PFSK-1 (cell line): ENCODE data around the gene PGAM5.
A peak's percentile ranks its signal among the peaks of the same experiment; 100 is the strongest.

Experiments
- FOXP2 ChIP-seq: optimal IDR thresholded peaks from 2 replicates; pipeline ENCODE3; 2011; ENCODE audit warnings: borderline replicate concordance, control low read depth, inconsistent platforms; ENCODE audit not compliant: insufficient read depth; ENCODE audit errors: extremely low read length, extremely low read depth
- POLR2AphosphoS5 ChIP-seq: IDR thresholded peaks from 2 replicates; pipeline ENCODE4 v1.6.1; 2012; ENCODE audit warnings: low read depth, mild to moderate bottlenecking, control low read depth, low read length, moderate library complexity
- SIN3A ChIP-seq: IDR thresholded peaks from 2 replicates; pipeline ENCODE4 v1.6.1; 2012; ENCODE audit warnings: mild to moderate bottlenecking, low read length, moderate library complexity, borderline replicate concordance; ENCODE audit not compliant: insufficient read depth
- TAF1 ChIP-seq: IDR thresholded peaks from 2 replicates; pipeline ENCODE4 v1.6.1; 2012; ENCODE audit warnings: low read length, control low read depth, borderline replicate concordance; ENCODE audit not compliant: insufficient read depth
- TF ChIP-seq, protein P1 (sequence below), 2 experiments: IDR thresholded peaks; 2 replicates each; pipeline versions ENCODE4 v1.6.1 to v1.8.0; 2011 to 2012; ENCODE audit warnings: low read depth in 2 of 2, low read length in 2 of 2, control low read depth in 1 of 2, inconsistent platforms in 1 of 2, mild to moderate bottlenecking in 1 of 2, moderate library complexity in 1 of 2; ENCODE audit not compliant: insufficient read depth in 1 of 2

DNA sequence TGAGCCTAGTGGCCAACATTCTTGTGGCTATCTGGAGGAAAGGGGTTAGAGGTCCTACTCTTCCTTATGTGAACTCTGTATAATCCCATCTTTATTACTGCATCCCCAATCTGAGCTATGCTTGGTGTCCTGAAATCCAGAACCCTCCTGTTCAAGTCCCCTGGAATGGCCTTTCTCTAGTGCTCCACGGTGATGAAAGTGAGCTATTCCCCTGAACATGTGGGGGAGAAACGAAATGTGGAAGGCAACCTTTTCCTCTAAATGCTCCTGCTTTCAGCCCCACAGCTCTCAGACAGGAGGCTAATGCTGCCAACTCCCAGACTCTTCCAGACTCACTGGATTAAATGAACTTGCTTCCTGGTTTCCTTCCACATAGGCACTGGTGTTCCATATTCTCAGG lies 2.5 kb upstream of the PGAM5 start:
- TF ChIP-seq POLR2AphosphoS5 = peak; percentile 54; the same call in 1 of the 2 replicates
- no peak for TF ChIP-seq SIN3A
- TF ChIP-seq, protein P1, sequence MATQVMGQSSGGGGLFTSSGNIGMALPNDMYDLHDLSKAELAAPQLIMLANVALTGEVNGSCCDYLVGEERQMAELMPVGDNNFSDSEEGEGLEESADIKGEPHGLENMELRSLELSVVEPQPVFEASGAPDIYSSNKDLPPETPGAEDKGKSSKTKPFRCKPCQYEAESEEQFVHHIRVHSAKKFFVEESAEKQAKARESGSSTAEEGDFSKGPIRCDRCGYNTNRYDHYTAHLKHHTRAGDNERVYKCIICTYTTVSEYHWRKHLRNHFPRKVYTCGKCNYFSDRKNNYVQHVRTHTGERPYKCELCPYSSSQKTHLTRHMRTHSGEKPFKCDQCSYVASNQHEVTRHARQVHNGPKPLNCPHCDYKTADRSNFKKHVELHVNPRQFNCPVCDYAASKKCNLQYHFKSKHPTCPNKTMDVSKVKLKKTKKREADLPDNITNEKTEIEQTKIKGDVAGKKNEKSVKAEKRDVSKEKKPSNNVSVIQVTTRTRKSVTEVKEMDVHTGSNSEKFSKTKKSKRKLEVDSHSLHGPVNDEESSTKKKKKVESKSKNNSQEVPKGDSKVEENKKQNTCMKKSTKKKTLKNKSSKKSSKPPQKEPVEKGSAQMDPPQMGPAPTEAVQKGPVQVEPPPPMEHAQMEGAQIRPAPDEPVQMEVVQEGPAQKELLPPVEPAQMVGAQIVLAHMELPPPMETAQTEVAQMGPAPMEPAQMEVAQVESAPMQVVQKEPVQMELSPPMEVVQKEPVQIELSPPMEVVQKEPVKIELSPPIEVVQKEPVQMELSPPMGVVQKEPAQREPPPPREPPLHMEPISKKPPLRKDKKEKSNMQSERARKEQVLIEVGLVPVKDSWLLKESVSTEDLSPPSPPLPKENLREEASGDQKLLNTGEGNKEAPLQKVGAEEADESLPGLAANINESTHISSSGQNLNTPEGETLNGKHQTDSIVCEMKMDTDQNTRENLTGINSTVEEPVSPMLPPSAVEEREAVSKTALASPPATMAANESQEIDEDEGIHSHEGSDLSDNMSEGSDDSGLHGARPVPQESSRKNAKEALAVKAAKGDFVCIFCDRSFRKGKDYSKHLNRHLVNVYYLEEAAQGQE (IDR thresholded peaks at IDR 0.05; ENCODE audit: insufficient read depth in 1 of 2, low read depth in 2 of 2, low read length in 2 of 2) = no peak
- no peak for TF ChIP-seq TAF1
- TF ChIP-seq FOXP2 = no peak
